Uterus (tissue), 2 donors: Measurements from ENCODE around the gene CRK.

Experiments used
- CTCF ChIP-seq, 4 experiments: fragments of 200-600 bp in 2 of 4; fragments of 450-650 bp in 2 of 4; sonication (generic) in 2 of 4; IDR thresholded peaks; one replicate each; pipeline ENCODE4 v1.5.1; 2016 to 2019; ENCODE audit warnings: antibody characterized with exemption in 4 of 4, mild to moderate bottlenecking in 2 of 4, moderate library complexity in 1 of 4
- POLR2A ChIP-seq, 2 donors: fragments of 450-650 bp; IDR thresholded peaks; one replicate each; pipeline ENCODE4 v1.6.1; 2016; ENCODE audit warnings: antibody characterized with exemption in 2 of 2, mild to moderate bottlenecking in 1 of 2, moderate library complexity in 1 of 2

DNA sequence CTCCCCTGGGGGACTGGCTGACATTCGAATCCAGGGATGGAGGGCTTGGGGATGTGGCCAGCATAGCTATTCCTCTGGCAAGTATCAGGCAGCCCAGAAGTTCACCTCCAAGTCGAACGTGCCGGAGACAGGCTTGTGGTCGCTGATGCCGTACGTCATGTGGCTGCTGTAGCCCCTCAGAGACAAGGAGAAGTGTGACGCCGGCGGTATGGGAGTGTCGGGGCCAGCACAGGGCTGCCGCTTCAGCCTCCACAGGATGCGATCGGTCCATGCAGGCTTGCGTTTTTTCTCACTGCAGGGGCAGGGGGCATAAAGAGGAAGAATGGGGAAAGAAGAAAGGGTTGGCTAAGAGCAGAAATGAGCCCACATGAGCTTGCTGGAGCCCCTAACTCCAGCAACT, 41.8 kb upstream of the CRK start:
- TF ChIP-seq CTCF (IDR thresholded peaks at IDR 0.05) (no peak), POLR2A (IDR thresholded peaks at IDR 0.05) (no peak)
